ENCODE results near the gene ADAM23.

The ADAM23 gene

GRCh38 chr2:206584323-206585116 is 141.2 kb downstream of the ADAM23 start:
- no peaks in the 10 kb centered on the region for H3K9me3 ChIP-seq (ENCODE audit: control insufficient read depth, insufficient read depth, low read length)
- H3K9ac ChIP-seq (ENCODE audit: low read depth, low read length), result no peak overlapping the region
- no peaks in the 10 kb centered on the region for H3K36me3 ChIP-seq (ENCODE audit: insufficient read depth, low read length)
- peaks cover 2% of the 10 kb centered on the region; the same call in 1 of the 2 replicates for H3K4me1 ChIP-seq (ENCODE audit: insufficient read depth, low read length)

- Histone ChIP-seq H3K36me3 (ENCODE audit: insufficient read depth, low read length) (no peaks in the 10 kb centered on the region), H3K9me3 (ENCODE audit: control insufficient read depth, insufficient read depth, low read length) (no peaks in the 10 kb centered on the region), H3K4me1 (ENCODE audit: insufficient read depth, low read length) (peaks cover 2% of the 10 kb centered on the region; the same call in 1 of the 2 replicates), H3K9ac (ENCODE audit: low read depth, low read length) (no peak overlapping the region)
These were observed 142.0 kb downstream of the ADAM23 start for GRCh38 chr2:206585335-206585734.

DNA sequence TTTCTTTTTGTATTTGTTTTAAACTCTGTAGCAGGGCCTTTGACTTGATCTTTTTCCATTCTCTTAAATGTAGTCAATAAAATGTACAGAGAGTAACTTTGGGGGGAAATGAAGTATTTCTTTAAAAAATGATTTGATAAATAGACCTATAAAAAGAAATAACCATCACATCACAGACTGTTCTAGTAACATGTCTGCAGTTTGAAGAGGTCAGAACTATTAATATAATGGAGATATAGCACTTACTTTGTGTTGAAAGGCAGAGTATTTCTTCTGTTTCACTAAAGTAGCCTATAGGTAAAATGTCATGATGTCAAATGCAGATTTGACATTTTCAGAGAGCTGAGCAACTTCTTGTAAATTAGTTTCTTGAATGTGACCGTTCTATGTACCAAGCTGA is 143.3 kb downstream of the ADAM23 start:
- H3K9me3 ChIP-seq (ENCODE audit: control insufficient read depth, insufficient read depth, low read length), result no peaks in the 10 kb centered on the region
- H3K36me3 ChIP-seq (ENCODE audit: insufficient read depth, low read length), result no peaks in the 10 kb centered on the region
- H3K9ac ChIP-seq (ENCODE audit: low read depth, low read length), result no peak overlapping the region
- peaks cover 2% of the 10 kb centered on the region; the same call in 1 of the 2 replicates for H3K4me1 ChIP-seq (ENCODE audit: insufficient read depth, low read length)

DNA sequence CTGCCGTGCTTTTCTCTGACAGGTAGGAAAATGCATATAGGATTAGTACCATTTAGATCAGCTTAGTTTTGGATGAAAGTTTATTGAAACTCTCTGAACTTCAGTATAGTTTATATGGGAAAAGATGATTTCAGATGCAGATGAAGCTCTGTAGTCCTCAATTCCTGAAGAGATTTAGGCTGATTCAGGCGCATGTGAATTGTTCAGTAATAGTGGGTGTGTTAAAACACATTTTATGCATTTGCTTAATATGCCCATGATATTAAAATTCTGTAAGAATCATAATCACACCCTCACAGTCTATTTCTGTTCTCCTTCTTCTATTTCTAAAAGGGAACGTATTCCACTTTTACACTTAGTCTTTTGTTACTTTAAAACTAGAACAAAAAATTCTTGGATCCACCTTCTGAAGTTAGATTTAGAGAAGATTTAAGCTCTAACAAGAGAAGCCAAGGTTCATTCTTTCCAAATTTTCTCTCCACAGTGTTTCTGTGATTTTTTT is 154.4 kb downstream of the ADAM23 start:
- Histone ChIP-seq H3K36me3 (ENCODE audit: insufficient read depth, low read length) (no peaks in the 10 kb centered on the region), H3K4me1 (ENCODE audit: insufficient read depth, low read length) (no peaks in the 10 kb centered on the region), H3K9ac (ENCODE audit: low read depth, low read length) (no peak overlapping the region), H3K9me3 (ENCODE audit: control insufficient read depth, insufficient read depth, low read length) (no peaks in the 10 kb centered on the region)

DNA sequence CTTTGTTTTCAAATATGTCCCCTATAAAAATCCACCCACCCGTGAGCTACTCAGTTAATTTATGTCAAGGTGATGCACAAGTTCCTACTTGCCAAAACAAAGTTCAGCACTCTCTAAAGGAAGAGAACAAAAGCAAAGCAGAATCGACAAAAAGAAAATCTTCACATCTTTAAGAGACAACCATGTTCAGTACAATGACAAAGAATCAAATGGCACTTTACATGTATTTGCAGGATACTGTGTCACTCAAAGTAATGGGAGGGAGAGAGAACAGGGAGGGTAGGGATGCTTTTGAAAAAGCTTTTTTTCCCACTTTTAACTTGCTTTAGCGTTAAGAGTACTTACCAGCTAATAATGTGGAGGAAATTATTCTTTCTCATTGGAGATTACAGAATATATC is 159.9 kb downstream of the ADAM23 start:
- Histone ChIP-seq H3K9me3 (ENCODE audit: control insufficient read depth, insufficient read depth, low read length) (no peaks in the 10 kb centered on the region), H3K4me1 (ENCODE audit: insufficient read depth, low read length) (no peaks in the 10 kb centered on the region), H3K9ac (ENCODE audit: low read depth, low read length) (no peak overlapping the region), H3K36me3 (ENCODE audit: insufficient read depth, low read length) (no peaks in the 10 kb centered on the region)

DNA sequence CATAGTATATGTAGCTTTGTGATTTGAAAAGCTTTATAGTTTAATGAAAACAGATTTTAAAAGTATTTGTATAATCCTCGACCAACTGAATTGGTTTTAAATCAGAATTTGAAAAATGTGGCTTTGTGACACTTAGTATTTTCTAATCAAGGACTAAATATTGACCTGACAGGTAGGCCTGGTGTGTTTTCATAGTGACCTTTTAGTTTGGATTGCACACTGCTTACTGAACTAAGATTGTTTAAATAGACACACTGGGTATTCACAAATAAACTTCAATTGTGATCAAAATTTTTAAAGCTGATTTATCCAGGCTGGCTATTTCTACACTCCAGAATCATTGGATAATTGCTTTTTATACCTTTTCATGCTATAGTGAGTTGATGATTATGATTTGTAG is 167.1 kb downstream of the ADAM23 start:
- no peaks in the 10 kb centered on the region for H3K36me3 ChIP-seq (ENCODE audit: insufficient read depth, low read length)

DNA sequence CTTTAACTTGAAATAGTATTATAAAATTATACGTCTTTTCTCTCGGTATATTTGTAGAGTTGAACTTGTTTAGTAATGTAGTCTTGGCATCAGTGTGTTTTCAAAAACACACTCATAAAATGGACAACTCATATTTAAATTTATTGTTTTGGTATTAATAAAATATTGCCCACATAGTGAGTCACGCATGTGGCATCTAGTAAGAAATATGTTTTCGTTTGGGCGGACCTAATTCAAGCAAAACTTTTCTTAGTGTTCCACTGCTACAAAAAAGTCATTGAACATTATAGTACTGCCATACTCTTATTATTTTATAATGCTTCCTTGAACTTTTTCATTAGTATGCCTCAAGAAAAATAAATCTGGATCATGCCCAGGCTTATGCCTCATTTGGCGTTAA is 167.9 kb downstream of the ADAM23 start:
- Histone ChIP-seq H3K9ac (ENCODE audit: low read depth, low read length) (no peak overlapping the region), H3K36me3 (ENCODE audit: insufficient read depth, low read length) (no peaks in the 10 kb centered on the region), H3K9me3 (ENCODE audit: control insufficient read depth, insufficient read depth, low read length) (no peaks in the 10 kb centered on the region), H3K4me1 (ENCODE audit: insufficient read depth, low read length) (peaks cover 13% of the 10 kb centered on the region)

More for the DNA sequence above, 167.1 kb downstream of the ADAM23 start:
- Histone ChIP-seq H3K9me3 (ENCODE audit: control insufficient read depth, insufficient read depth, low read length) (no peaks in the 10 kb centered on the region), H3K4me1 (ENCODE audit: insufficient read depth, low read length) (peaks cover 7% of the 10 kb centered on the region; the same call in 1 of the 2 replicates), H3K9ac (ENCODE audit: low read depth, low read length) (no peak overlapping the region)

- Histone ChIP-seq H3K9me3 (ENCODE audit: control insufficient read depth, insufficient read depth, low read length) (no peaks in the 10 kb centered on the region), H3K9ac (ENCODE audit: low read depth, low read length) (no peak overlapping the region)
These were observed 168.4 kb downstream of the ADAM23 start for GRCh38 chr2:206611736-206612135.

DNA sequence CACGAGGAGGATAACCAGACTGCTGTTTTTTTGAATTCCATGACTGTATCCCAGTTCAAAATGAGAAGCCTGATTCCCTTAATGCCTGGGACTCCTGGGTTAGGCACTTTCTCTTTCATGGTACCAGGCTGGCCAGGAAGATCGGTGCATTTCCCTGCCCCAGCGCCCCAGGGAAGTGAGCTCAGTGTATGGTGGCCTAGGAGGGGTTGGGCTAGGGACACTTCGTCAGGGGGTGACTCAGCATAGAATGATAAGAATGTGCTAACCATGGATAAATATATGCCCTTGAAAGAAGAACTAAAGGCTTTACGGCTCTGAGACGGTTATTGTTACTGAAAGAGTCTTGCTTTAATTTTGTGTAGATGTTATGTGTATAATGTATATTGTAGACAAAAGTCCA is 171.5 kb downstream of the ADAM23 start:
- Histone ChIP-seq H3K9me3 (ENCODE audit: control insufficient read depth, insufficient read depth, low read length) (no peaks in the 10 kb centered on the region), H3K36me3 (ENCODE audit: insufficient read depth, low read length) (no peaks in the 10 kb centered on the region), H3K9ac (ENCODE audit: low read depth, low read length) (no peak overlapping the region), H3K4me1 (ENCODE audit: insufficient read depth, low read length) (peaks cover 13% of the 10 kb centered on the region)

More at GRCh38 chr2:206611736-206612135, 168.4 kb downstream of the ADAM23 start:
- no peaks in the 10 kb centered on the region for H3K36me3 ChIP-seq (ENCODE audit: insufficient read depth, low read length)
- H3K4me1 ChIP-seq (ENCODE audit: insufficient read depth, low read length), result peaks cover 13% of the 10 kb centered on the region

- Histone ChIP-seq H3K36me3 (ENCODE audit: insufficient read depth, low read length) (no peaks in the 10 kb centered on the region), H3K4me1 (ENCODE audit: insufficient read depth, low read length) (peaks cover 13% of the 10 kb centered on the region), H3K9ac (ENCODE audit: low read depth, low read length) (no peak overlapping the region), H3K9me3 (ENCODE audit: control insufficient read depth, insufficient read depth, low read length) (no peaks in the 10 kb centered on the region)
These were observed 172.2 kb downstream of the ADAM23 start for GRCh38 chr2:206615417-206616089.

GRCh38 chr2:206616151-206616550 is 172.8 kb downstream of the ADAM23 start:
- Histone ChIP-seq H3K4me1 (ENCODE audit: insufficient read depth, low read length) (peaks cover 13% of the 10 kb centered on the region), H3K9ac (ENCODE audit: low read depth, low read length) (no peak overlapping the region), H3K36me3 (ENCODE audit: insufficient read depth, low read length) (no peaks in the 10 kb centered on the region), H3K9me3 (ENCODE audit: control insufficient read depth, insufficient read depth, low read length) (no peaks in the 10 kb centered on the region)

DNA sequence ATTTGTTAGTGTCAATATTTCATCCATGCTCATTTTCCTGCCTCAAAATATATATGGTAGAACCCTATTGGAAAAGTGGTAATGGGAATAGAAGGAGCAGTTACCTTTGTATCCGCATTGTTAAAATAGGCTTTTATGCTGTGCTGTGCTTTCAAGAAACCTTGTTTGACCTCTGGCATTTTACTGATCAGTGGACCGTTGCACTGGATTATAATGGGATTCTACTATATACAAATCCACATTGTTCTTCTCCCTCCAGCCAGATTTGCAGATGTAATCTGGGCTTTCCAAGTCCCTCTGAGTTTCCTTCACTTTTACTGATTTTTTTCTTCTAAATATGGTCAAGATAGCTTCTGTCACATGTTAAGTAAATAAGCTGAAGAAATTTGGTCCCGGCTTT is 175.7 kb downstream of the ADAM23 start:
- H3K36me3 ChIP-seq (ENCODE audit: insufficient read depth, low read length), result no peaks in the 10 kb centered on the region
- no peak overlapping the region for H3K9ac ChIP-seq (ENCODE audit: low read depth, low read length)
- H3K9me3 ChIP-seq (ENCODE audit: control insufficient read depth, insufficient read depth, low read length), result no peaks in the 10 kb centered on the region
- peaks cover 13% of the 10 kb centered on the region for H3K4me1 ChIP-seq (ENCODE audit: insufficient read depth, low read length)

GRCh38 chr2:206626108-206626507 is 182.8 kb downstream of the ADAM23 start:
- Histone ChIP-seq H3K9me3 (ENCODE audit: control insufficient read depth, insufficient read depth, low read length) (no peaks in the 10 kb centered on the region), H3K36me3 (ENCODE audit: insufficient read depth, low read length) (no peaks in the 10 kb centered on the region), H3K4me1 (ENCODE audit: insufficient read depth, low read length) (peaks cover 8% of the 10 kb centered on the region; the same call in 1 of the 2 replicates)

GRCh38 chr2:206627632-206628031 is 184.3 kb downstream of the ADAM23 start:
- Histone ChIP-seq H3K4me1 (ENCODE audit: insufficient read depth, low read length) (peaks cover 8% of the 10 kb centered on the region; the same call in 1 of the 2 replicates), H3K36me3 (ENCODE audit: insufficient read depth, low read length) (no peaks in the 10 kb centered on the region)

More at GRCh38 chr2:206626108-206626507, 182.8 kb downstream of the ADAM23 start:
- no peak overlapping the region for H3K9ac ChIP-seq (ENCODE audit: low read depth, low read length)

GRCh38 chr2:206631340-206631739 is 188.0 kb downstream of the ADAM23 start:
- Histone ChIP-seq H3K4me1 (ENCODE audit: insufficient read depth, low read length) (peaks cover 7% of the 10 kb centered on the region; the same call in 1 of the 2 replicates), H3K9ac (ENCODE audit: low read depth, low read length) (no peak overlapping the region), H3K36me3 (ENCODE audit: insufficient read depth, low read length) (no peaks in the 10 kb centered on the region), H3K9me3 (ENCODE audit: control insufficient read depth, insufficient read depth, low read length) (no peaks in the 10 kb centered on the region)

More at GRCh38 chr2:206627632-206628031, 184.3 kb downstream of the ADAM23 start:
- Histone ChIP-seq H3K9ac (ENCODE audit: low read depth, low read length) (no peak overlapping the region), H3K9me3 (ENCODE audit: control insufficient read depth, insufficient read depth, low read length) (no peaks in the 10 kb centered on the region)

Measured in ES-I3 (cell line).